ENCODE results near the gene RAP1GDS1. TPM values are rescaled to one million over a fixed set of nuclear protein-coding genes. Genes with fewer than 3 reads are reported as not detected.

RAP1GDS1 gene
- total and polyA plus RNA-seq, 2 of the 13 experiments (the other 11 are each of a cell fraction or from before 2014, with no cell fraction given) = 19.3 to 42.5 TPM

DNA sequence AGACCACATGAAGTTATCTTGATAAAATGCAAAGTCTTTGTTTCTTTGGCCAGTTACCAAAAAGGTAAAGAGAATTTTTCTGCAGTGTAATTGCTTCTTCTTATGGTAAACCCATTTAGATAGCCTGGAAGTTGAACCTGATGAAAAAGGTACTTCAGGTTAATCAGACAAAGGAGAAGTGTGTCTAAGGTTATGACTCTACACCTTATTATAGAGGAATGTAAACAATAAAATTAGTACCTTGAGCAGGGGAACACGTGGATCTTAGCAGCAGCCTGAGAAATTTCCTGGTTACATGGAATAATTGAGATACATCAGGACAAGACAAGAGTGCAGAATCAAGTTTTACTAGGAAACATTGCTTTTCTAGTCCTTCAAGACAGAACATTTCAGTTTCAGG, 70.8 kb downstream of the RAP1GDS1 start:
- H3K9ac ChIP-seq (ENCODE audit: insufficient read depth, low read depth, low read length) = no peak overlapping the region
- ATAC-seq = no peak
- ChIA-PET POLR2A (no interaction called here), CTCF (ENCODE audit: low intra/inter-chr PET ratio, low total read pairs) (no interaction called here)
- H2AFZ ChIP-seq (ENCODE audit: low read length) = no peak overlapping the region
- no peaks in the 10 kb centered on the region for H4K20me1 ChIP-seq (ENCODE audit: insufficient read depth, low read length)
- peaks cover 5% of the 10 kb centered on the region for H3K4me1 ChIP-seq (ENCODE audit: insufficient read depth, low read length)
- intact Hi-C loops (cut with micrococcal nuclease; ENCODE audit: unreplicated experiment) (no loop called here), in situ Hi-C loops (cut with HindIII; ENCODE audit: extremely low pct_ligation_motif_present, low pct_unique_long_range_greater_than_20kb) (no loop called here)
- no peak overlapping the region for H3K4me3 ChIP-seq (replicated peaks in 1 of 3; ENCODE audit: insufficient read depth in 1 of 3, low read depth in 2 of 3, low read length in 3 of 3)
- DNase-seq (ENCODE audit: low spot score) = no peak
- no peaks in the 10 kb centered on the region; a peak in 1 of 5 replicates for H3K36me3 ChIP-seq (replicated peaks in 1 of 2; ENCODE audit: control insufficient read depth in 1 of 2, insufficient read depth in 2 of 2, low read length in 2 of 2)
- no peaks in the 10 kb centered on the region for H3K27me3 ChIP-seq (ENCODE audit: control insufficient read depth in 1 of 2, insufficient read depth in 2 of 2, low read length in 2 of 2)
- no peak overlapping the region for H3K27ac ChIP-seq (ENCODE audit: extremely low read length, insufficient read depth, low read length)
- no peak for FAIRE-seq
- 67% methylated on average over 1 of the region's 1 CpG for WGBS (ENCODE audit: low lambda C conversion rate)
- TF ChIP-seq ZKSCAN8 (CRISPR knock-in tag; IDR thresholded peaks at IDR 0.05; ENCODE audit: borderline replicate concordance) (no peak), ZFP1 (CRISPR knock-in tag; IDR thresholded peaks at IDR 0.05) (no peak), ZBTB20 (CRISPR knock-in tag; IDR thresholded peaks at IDR 0.05; ENCODE audit: borderline replicate concordance, low read depth) (no peak), NR1H2 (CRISPR knock-in tag; IDR thresholded peaks at IDR 0.05; ENCODE audit: borderline replicate concordance, low read depth) (no peak), SNAPC2 (CRISPR knock-in tag; IDR thresholded peaks at IDR 0.05) (no peak), ZNF615 (CRISPR knock-in tag; IDR thresholded peaks at IDR 0.05; ENCODE audit: borderline replicate concordance) (no peak), DNMT1 (CRISPR knock-in tag; IDR thresholded peaks at IDR 0.05) (no peak), SSRP1 (CRISPR knock-in tag; IDR thresholded peaks at IDR 0.05) (no peak), ZSCAN29 (CRISPR knock-in tag; conservative IDR thresholded peaks at IDR 0.05) (no peak), ZMYM2 (CRISPR knock-in tag; IDR thresholded peaks at IDR 0.05) (no peak), ATF7-NPFF (CRISPR knock-in tag; IDR thresholded peaks at IDR 0.05; ENCODE audit: low read depth) (no peak), ZNF143 (CRISPR knock-in tag; IDR thresholded peaks at IDR 0.05) (no peak)
- TF ChIP-seq, protein P1, sequence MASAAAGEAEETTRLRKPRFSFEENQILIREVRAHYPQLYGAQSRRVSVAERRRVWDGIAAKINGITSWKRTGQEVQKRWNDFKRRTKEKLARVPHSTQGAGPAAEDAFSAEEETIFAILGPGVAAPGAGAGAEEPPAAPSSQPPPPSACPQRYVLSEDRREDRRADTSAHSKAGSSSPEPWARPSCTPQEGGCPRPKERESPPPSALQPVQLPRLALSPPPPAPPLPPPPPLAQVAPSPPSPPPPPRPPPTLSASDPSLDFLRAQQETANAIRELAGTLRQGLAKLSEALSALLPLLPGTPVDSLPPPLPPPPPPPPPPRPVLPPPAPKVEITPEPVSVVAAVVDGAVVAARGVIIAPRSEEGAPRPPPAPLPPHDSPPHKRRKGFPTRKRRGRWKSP (CRISPR knock-in tag; IDR thresholded peaks at IDR 0.05) = no peak
- TF ChIP-seq, protein P2, sequence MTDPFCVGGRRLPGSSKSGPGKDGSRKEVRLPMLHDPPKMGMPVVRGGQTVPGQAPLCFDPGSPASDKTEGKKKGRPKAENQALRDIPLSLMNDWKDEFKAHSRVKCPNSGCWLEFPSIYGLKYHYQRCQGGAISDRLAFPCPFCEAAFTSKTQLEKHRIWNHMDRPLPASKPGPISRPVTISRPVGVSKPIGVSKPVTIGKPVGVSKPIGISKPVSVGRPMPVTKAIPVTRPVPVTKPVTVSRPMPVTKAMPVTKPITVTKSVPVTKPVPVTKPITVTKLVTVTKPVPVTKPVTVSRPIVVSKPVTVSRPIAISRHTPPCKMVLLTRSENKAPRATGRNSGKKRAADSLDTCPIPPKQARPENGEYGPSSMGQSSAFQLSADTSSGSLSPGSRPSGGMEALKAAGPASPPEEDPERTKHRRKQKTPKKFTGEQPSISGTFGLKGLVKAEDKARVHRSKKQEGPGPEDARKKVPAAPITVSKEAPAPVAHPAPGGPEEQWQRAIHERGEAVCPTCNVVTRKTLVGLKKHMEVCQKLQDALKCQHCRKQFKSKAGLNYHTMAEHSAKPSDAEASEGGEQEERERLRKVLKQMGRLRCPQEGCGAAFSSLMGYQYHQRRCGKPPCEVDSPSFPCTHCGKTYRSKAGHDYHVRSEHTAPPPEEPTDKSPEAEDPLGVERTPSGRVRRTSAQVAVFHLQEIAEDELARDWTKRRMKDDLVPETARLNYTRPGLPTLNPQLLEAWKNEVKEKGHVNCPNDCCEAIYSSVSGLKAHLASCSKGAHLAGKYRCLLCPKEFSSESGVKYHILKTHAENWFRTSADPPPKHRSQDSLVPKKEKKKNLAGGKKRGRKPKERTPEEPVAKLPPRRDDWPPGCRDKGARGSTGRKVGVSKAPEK (CRISPR knock-in tag; IDR thresholded peaks at IDR 0.05; ENCODE audit: borderline replicate concordance) = no peak
- TF ChIP-seq, protein P3, sequence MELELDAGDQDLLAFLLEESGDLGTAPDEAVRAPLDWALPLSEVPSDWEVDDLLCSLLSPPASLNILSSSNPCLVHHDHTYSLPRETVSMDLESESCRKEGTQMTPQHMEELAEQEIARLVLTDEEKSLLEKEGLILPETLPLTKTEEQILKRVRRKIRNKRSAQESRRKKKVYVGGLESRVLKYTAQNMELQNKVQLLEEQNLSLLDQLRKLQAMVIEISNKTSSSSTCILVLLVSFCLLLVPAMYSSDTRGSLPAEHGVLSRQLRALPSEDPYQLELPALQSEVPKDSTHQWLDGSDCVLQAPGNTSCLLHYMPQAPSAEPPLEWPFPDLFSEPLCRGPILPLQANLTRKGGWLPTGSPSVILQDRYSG (CRISPR knock-in tag; IDR thresholded peaks at IDR 0.05) = no peak
- TF ChIP-seq, protein P4, sequence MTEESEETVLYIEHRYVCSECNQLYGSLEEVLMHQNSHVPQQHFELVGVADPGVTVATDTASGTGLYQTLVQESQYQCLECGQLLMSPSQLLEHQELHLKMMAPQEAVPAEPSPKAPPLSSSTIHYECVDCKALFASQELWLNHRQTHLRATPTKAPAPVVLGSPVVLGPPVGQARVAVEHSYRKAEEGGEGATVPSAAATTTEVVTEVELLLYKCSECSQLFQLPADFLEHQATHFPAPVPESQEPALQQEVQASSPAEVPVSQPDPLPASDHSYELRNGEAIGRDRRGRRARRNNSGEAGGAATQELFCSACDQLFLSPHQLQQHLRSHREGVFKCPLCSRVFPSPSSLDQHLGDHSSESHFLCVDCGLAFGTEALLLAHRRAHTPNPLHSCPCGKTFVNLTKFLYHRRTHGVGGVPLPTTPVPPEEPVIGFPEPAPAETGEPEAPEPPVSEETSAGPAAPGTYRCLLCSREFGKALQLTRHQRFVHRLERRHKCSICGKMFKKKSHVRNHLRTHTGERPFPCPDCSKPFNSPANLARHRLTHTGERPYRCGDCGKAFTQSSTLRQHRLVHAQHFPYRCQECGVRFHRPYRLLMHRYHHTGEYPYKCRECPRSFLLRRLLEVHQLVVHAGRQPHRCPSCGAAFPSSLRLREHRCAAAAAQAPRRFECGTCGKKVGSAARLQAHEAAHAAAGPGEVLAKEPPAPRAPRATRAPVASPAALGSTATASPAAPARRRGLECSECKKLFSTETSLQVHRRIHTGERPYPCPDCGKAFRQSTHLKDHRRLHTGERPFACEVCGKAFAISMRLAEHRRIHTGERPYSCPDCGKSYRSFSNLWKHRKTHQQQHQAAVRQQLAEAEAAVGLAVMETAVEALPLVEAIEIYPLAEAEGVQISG (CRISPR knock-in tag; IDR thresholded peaks at IDR 0.05) = no peak
- BruUV-seq (replicated peaks) = no TSS peak
- H3K79me2 ChIP-seq (ENCODE audit: insufficient read depth, low read length) = no peaks in the 10 kb centered on the region
- peaks cover 23% of the 10 kb centered on the region for H3K9me3 ChIP-seq (ENCODE audit: low read length)
- no peak overlapping the region for H3K4me2 ChIP-seq (ENCODE audit: low read depth, low read length)

All from HepG2 (cell line).